PFSK-1 (cell line): ENCODE measurements around the gene HYAL4.

Experiments
- FOXP2 ChIP-seq: optimal IDR thresholded peaks from 2 replicates; pipeline ENCODE3; 2011; ENCODE audit warnings: borderline replicate concordance, control low read depth, inconsistent platforms; ENCODE audit not compliant: insufficient read depth; ENCODE audit errors: extremely low read length, extremely low read depth
- POLR2AphosphoS5 ChIP-seq: IDR thresholded peaks from 2 replicates; pipeline ENCODE4 v1.6.1; 2012; ENCODE audit warnings: low read depth, mild to moderate bottlenecking, control low read depth, low read length, moderate library complexity
- REST ChIP-seq, 2 experiments: IDR thresholded peaks; 2 replicates each; pipeline versions ENCODE4 v1.6.1 to v1.8.0; 2011 to 2012; ENCODE audit warnings: low read depth in 2 of 2, low read length in 2 of 2, control low read depth in 1 of 2, inconsistent platforms in 1 of 2, mild to moderate bottlenecking in 1 of 2, moderate library complexity in 1 of 2; ENCODE audit not compliant: insufficient read depth in 1 of 2
- SIN3A ChIP-seq: IDR thresholded peaks from 2 replicates; pipeline ENCODE4 v1.6.1; 2012; ENCODE audit warnings: mild to moderate bottlenecking, low read length, moderate library complexity, borderline replicate concordance; ENCODE audit not compliant: insufficient read depth
- TAF1 ChIP-seq: IDR thresholded peaks from 2 replicates; pipeline ENCODE4 v1.6.1; 2012; ENCODE audit warnings: low read length, control low read depth, borderline replicate concordance; ENCODE audit not compliant: insufficient read depth

The HYAL4 gene

GRCh38 chr7:123847868-123848267 lies 2.9 kb downstream of the HYAL4 start:
- TF ChIP-seq FOXP2 (no peak), SIN3A (no peak), REST (IDR thresholded peaks at IDR 0.05; ENCODE audit: insufficient read depth in 1 of 2, low read depth in 2 of 2, low read length in 2 of 2) (no peak), TAF1 (no peak), POLR2AphosphoS5 (no peak)

GRCh38 chr7:123849855-123850254 lies 4.9 kb downstream of the HYAL4 start:
- TF ChIP-seq POLR2AphosphoS5 (no peak), FOXP2 (no peak), TAF1 (no peak), REST (IDR thresholded peaks at IDR 0.05; ENCODE audit: insufficient read depth in 1 of 2, low read depth in 2 of 2, low read length in 2 of 2) (no peak), SIN3A (no peak)

- no peak for TF ChIP-seq REST (IDR thresholded peaks at IDR 0.05; ENCODE audit: insufficient read depth in 1 of 2, low read depth in 2 of 2, low read length in 2 of 2)
- TF ChIP-seq FOXP2: no peak
Observed at GRCh38 chr7:123860848-123861247, 15.9 kb downstream of the HYAL4 start.

- TF ChIP-seq SIN3A: no peak
- TF ChIP-seq POLR2AphosphoS5: no peak
- TF ChIP-seq REST (IDR thresholded peaks at IDR 0.05; ENCODE audit: insufficient read depth in 1 of 2, low read depth in 2 of 2, low read length in 2 of 2): no peak
- no peak for TF ChIP-seq FOXP2
- no peak for TF ChIP-seq TAF1
Observed at GRCh38 chr7:123862775-123863174, 17.8 kb downstream of the HYAL4 start.

- no peak for TF ChIP-seq POLR2AphosphoS5
- TF ChIP-seq TAF1: no peak
- TF ChIP-seq SIN3A: no peak
- TF ChIP-seq FOXP2: no peak
- no peak for TF ChIP-seq REST (IDR thresholded peaks at IDR 0.05; ENCODE audit: insufficient read depth in 1 of 2, low read depth in 2 of 2, low read length in 2 of 2)
Observed at GRCh38 chr7:123863461-123863860, 18.5 kb downstream of the HYAL4 start.
